ENCODE results near the gene TAS2R10.

TAS2R10 gene

DNA sequence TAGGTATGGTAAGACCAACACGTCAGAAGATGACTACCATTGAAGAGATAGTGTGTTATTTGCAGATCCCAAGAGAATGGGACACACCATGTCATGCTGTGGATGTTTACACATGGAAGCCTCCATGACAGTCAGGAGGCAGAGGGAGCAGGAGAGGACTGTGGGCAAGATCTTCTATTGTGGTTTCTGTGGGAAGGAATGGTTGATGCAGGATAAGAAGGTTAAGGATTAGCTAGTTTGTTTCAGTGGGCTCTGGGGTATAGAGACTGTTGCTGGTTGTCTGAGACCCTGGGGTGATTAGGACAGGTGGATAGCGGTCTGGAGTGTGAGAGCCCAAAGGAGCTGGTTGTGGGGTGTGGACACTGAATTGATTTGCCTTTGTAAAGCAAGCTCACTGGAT, 47.1 kb downstream of the TAS2R10 start:
- DNase-seq (ENCODE audit: low spot score): no peak

All from CD4-positive, alpha-beta T cell treated with Interleukin-2 at 100 ng/mL for 4 hours (primary cell).